HepG2 (cell line): ENCODE results near the gene COA4. TPM values are rescaled to one million over a fixed set of nuclear protein-coding genes. Genes with fewer than 3 reads are reported as not detected.

Source experiments
- CHCHD3 ChIP-seq: sonication (generic); formaldehyde crosslinking; IDR thresholded peaks from 2 replicates; pipeline ENCODE4 v1.8.0; 2022; ENCODE audit warnings: mild to moderate bottlenecking, missing genetic modification reagents, moderate library complexity
- GTF2F1 ChIP-seq: fragments of 150-350 bp; IDR thresholded peaks from 2 replicates; pipeline ENCODE4 v1.6.1; 2014; ENCODE audit warnings: low read length
- IKZF1 ChIP-seq: fragments of 450-650 bp; IDR thresholded peaks from 2 replicates; pipeline ENCODE4 v1.7.1; 2016
- MYC ChIP-seq: sonication (generic); formaldehyde crosslinking; IDR thresholded peaks from 2 replicates; pipeline ENCODE4 v1.9.0; 2021; ENCODE audit warnings: missing genetic modification reagents, borderline replicate concordance
- RORA ChIP-seq: sonication (generic); formaldehyde crosslinking; IDR thresholded peaks from 2 replicates; pipeline ENCODE4 v1.5.0; 2020; ENCODE audit warnings: mild to moderate bottlenecking, missing genetic modification reagents, moderate library complexity
- ZFAT ChIP-seq: sonication (generic); formaldehyde crosslinking; conservative IDR thresholded peaks from 2 replicates; pipeline ENCODE4 v1.8.1; 2023; ENCODE audit warnings: missing genetic modification reagents, inconsistent platforms
- ZNF224 ChIP-seq: sonication (generic); formaldehyde crosslinking; IDR thresholded peaks from 2 replicates; pipeline ENCODE4 v1.5.0; 2020; ENCODE audit warnings: mild to moderate bottlenecking, missing genetic modification reagents
- ZNF354B ChIP-seq: sonication (generic); formaldehyde crosslinking; IDR thresholded peaks from 2 replicates; pipeline ENCODE4 v1.8.0; 2022; ENCODE audit warnings: mild to moderate bottlenecking, missing genetic modification reagents
- polyA plus RNA-seq, 8 experiments: library from polyadenylated mRNA; depleted of rRNA in 3 of 8; stranded (reverse) in 7 of 8; unstranded in 1 of 8; fragments of >200 nt; fragmentation: Illumina TruSeq in 4 of 8; extraction: Trizol in 4 of 8; gene quantifications; 2 replicates each; pipeline versions ENCODE4 v1.2.1 to v1.2.3, GENCODE V29; 2011 to 2016; ENCODE audit warnings: low read depth in 4 of 8, missing spikeins in 1 of 8, mixed read lengths in 1 of 8; ENCODE audit not compliant: insufficient read depth in 1 of 8
- total RNA-seq, 5 experiments: library from RNA; depleted of rRNA; stranded (reverse); fragments of >200 nt; fragmentation: Illumina TruSeq; extraction: Trizol; gene quantifications; 2 replicates each; pipeline ENCODE4 v1.2.3, GENCODE V29; 2016; ENCODE audit warnings: low read depth in 1 of 5
- TF ChIP-seq, protein P1 (sequence below): IDR thresholded peaks from 2 replicates; pipeline ENCODE4 v1.6.1; 2016; ENCODE audit warnings: low read depth, missing genetic modification reagents, missing compliant biosample characterization
- TF ChIP-seq, protein P2 (sequence below): sonication (generic); formaldehyde crosslinking; IDR thresholded peaks from 2 replicates; pipeline ENCODE4 v1.4.0; 2020; ENCODE audit warnings: missing genetic modification reagents
- TF ChIP-seq, protein P3 (sequence below): sonication (generic); formaldehyde crosslinking; IDR thresholded peaks from 2 replicates; pipeline ENCODE4 v1.8.0; 2022; ENCODE audit warnings: mild to moderate bottlenecking, missing genetic modification reagents, moderate library complexity
- TF ChIP-seq, protein P4 (sequence below): sonication (generic); formaldehyde crosslinking; conservative IDR thresholded peaks from 2 replicates; pipeline ENCODE4 v1.4.0; 2020; ENCODE audit warnings: mild to moderate bottlenecking, missing genetic modification reagents, moderate library complexity
- TF ChIP-seq, protein P5 (sequence below): sonication (generic); formaldehyde crosslinking; IDR thresholded peaks from 2 replicates; pipeline ENCODE4 v1.4.0; 2020; ENCODE audit warnings: missing genetic modification reagents

COA4 gene
- total and polyA plus RNA-seq, 2 of the 13 experiments (the other 11 are each of a cell fraction or from before 2014, with no cell fraction given), result 107 to 109 TPM

DNA sequence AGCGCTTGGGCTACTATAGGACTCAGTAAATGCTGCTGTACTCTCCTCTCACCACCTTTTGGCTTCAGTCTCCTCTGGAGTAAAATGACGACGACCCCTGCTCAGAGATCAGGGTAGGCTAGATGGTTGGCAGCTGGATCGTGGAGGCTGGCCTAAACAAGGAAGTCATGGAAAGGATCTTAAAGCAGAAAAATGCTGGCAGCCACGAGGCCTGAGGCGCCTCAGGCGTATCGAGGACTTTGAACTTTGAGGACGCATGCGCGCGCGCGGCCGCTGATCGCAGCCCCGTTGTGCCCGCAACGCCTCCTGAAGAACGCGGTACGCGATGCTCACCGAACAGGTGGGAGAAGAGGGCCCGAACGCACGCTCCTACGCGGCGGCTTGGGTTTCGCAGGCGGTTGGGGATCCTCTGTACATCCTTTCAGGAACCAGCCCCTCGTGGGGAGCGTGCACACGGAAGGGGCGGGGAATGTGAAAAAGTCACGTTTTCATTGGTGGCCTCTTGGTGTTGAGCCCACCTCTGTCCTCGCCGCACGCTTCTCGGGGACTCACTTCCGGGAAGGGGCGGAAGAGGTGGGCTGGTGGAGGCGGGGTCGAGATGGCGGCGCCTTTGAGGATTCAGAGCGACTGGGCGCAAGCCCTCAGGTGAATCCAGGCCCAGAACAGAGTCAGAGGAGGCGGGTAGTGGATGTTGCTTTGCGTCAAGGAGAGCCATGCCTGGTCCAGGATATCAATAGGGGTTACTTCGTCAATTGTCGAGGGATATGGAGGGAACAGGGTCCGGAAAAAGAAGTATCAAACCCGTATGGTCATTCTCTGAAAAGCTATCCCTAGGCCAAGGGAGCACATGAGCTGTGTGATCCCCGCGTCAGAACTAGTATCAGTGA is at the start of gene COA4, which contains the start of gene PAAF1 (continued):
- TF ChIP-seq, protein P1, sequence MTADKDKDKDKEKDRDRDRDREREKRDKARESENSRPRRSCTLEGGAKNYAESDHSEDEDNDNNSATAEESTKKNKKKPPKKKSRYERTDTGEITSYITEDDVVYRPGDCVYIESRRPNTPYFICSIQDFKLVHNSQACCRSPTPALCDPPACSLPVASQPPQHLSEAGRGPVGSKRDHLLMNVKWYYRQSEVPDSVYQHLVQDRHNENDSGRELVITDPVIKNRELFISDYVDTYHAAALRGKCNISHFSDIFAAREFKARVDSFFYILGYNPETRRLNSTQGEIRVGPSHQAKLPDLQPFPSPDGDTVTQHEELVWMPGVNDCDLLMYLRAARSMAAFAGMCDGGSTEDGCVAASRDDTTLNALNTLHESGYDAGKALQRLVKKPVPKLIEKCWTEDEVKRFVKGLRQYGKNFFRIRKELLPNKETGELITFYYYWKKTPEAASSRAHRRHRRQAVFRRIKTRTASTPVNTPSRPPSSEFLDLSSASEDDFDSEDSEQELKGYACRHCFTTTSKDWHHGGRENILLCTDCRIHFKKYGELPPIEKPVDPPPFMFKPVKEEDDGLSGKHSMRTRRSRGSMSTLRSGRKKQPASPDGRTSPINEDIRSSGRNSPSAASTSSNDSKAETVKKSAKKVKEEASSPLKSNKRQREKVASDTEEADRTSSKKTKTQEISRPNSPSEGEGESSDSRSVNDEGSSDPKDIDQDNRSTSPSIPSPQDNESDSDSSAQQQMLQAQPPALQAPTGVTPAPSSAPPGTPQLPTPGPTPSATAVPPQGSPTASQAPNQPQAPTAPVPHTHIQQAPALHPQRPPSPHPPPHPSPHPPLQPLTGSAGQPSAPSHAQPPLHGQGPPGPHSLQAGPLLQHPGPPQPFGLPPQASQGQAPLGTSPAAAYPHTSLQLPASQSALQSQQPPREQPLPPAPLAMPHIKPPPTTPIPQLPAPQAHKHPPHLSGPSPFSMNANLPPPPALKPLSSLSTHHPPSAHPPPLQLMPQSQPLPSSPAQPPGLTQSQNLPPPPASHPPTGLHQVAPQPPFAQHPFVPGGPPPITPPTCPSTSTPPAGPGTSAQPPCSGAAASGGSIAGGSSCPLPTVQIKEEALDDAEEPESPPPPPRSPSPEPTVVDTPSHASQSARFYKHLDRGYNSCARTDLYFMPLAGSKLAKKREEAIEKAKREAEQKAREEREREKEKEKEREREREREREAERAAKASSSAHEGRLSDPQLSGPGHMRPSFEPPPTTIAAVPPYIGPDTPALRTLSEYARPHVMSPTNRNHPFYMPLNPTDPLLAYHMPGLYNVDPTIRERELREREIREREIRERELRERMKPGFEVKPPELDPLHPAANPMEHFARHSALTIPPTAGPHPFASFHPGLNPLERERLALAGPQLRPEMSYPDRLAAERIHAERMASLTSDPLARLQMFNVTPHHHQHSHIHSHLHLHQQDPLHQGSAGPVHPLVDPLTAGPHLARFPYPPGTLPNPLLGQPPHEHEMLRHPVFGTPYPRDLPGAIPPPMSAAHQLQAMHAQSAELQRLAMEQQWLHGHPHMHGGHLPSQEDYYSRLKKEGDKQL (CRISPR knock-in tag), result peak; percentile 18; the same call in 1 of the 2 replicates
- TF ChIP-seq, protein P2, sequence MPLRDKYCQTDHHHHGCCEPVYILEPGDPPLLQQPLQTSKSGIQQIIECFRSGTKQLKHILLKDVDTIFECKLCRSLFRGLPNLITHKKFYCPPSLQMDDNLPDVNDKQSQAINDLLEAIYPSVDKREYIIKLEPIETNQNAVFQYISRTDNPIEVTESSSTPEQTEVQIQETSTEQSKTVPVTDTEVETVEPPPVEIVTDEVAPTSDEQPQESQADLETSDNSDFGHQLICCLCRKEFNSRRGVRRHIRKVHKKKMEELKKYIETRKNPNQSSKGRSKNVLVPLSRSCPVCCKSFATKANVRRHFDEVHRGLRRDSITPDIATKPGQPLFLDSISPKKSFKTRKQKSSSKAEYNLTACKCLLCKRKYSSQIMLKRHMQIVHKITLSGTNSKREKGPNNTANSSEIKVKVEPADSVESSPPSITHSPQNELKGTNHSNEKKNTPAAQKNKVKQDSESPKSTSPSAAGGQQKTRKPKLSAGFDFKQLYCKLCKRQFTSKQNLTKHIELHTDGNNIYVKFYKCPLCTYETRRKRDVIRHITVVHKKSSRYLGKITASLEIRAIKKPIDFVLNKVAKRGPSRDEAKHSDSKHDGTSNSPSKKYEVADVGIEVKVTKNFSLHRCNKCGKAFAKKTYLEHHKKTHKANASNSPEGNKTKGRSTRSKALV (CRISPR knock-in tag), result 0 out of 2 replicates have a peak, but pooled peaks have one; percentile 20
- TF ChIP-seq RORA (CRISPR knock-in tag) (no peak), ZNF224 (CRISPR knock-in tag) (no peak), GTF2F1 (no peak), ZFAT (CRISPR knock-in tag) (no peak), ZNF354B (CRISPR knock-in tag) (0 out of 2 replicates have a peak, but pooled peaks have one; percentile 19), MYC (peak; percentile 99), CHCHD3 (no peak), IKZF1 (no peak)
- TF ChIP-seq, protein P3, sequence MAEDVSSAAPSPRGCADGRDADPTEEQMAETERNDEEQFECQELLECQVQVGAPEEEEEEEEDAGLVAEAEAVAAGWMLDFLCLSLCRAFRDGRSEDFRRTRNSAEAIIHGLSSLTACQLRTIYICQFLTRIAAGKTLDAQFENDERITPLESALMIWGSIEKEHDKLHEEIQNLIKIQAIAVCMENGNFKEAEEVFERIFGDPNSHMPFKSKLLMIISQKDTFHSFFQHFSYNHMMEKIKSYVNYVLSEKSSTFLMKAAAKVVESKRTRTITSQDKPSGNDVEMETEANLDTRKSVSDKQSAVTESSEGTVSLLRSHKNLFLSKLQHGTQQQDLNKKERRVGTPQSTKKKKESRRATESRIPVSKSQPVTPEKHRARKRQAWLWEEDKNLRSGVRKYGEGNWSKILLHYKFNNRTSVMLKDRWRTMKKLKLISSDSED (CRISPR knock-in tag), result no peak
- TF ChIP-seq, protein P4, sequence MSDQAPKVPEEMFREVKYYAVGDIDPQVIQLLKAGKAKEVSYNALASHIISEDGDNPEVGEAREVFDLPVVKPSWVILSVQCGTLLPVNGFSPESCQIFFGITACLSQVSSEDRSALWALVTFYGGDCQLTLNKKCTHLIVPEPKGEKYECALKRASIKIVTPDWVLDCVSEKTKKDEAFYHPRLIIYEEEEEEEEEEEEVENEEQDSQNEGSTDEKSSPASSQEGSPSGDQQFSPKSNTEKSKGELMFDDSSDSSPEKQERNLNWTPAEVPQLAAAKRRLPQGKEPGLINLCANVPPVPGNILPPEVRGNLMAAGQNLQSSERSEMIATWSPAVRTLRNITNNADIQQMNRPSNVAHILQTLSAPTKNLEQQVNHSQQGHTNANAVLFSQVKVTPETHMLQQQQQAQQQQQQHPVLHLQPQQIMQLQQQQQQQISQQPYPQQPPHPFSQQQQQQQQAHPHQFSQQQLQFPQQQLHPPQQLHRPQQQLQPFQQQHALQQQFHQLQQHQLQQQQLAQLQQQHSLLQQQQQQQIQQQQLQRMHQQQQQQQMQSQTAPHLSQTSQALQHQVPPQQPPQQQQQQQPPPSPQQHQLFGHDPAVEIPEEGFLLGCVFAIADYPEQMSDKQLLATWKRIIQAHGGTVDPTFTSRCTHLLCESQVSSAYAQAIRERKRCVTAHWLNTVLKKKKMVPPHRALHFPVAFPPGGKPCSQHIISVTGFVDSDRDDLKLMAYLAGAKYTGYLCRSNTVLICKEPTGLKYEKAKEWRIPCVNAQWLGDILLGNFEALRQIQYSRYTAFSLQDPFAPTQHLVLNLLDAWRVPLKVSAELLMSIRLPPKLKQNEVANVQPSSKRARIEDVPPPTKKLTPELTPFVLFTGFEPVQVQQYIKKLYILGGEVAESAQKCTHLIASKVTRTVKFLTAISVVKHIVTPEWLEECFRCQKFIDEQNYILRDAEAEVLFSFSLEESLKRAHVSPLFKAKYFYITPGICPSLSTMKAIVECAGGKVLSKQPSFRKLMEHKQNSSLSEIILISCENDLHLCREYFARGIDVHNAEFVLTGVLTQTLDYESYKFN (CRISPR knock-in tag), result peak; percentile 49
- TF ChIP-seq, protein P5, sequence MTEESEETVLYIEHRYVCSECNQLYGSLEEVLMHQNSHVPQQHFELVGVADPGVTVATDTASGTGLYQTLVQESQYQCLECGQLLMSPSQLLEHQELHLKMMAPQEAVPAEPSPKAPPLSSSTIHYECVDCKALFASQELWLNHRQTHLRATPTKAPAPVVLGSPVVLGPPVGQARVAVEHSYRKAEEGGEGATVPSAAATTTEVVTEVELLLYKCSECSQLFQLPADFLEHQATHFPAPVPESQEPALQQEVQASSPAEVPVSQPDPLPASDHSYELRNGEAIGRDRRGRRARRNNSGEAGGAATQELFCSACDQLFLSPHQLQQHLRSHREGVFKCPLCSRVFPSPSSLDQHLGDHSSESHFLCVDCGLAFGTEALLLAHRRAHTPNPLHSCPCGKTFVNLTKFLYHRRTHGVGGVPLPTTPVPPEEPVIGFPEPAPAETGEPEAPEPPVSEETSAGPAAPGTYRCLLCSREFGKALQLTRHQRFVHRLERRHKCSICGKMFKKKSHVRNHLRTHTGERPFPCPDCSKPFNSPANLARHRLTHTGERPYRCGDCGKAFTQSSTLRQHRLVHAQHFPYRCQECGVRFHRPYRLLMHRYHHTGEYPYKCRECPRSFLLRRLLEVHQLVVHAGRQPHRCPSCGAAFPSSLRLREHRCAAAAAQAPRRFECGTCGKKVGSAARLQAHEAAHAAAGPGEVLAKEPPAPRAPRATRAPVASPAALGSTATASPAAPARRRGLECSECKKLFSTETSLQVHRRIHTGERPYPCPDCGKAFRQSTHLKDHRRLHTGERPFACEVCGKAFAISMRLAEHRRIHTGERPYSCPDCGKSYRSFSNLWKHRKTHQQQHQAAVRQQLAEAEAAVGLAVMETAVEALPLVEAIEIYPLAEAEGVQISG (CRISPR knock-in tag), result peak; percentile 82
